ENCODE measurements around the gene PRPF6. TPM values are rescaled to one million over a fixed set of nuclear protein-coding genes. Genes with fewer than 3 reads are reported as not detected.

The PRPF6 gene
- polyA plus RNA-seq, 3 donors: 29.1 to 47.7 (median 34.5) TPM

GRCh38 chr20:64078934-64079272, 98.0 kb downstream of the PRPF6 start:
- Histone ChIP-seq H3K27ac (ENCODE audit: low read depth in 1 of 2, low read length in 2 of 2) (peak overlapping the region; percentile 81 to 86), H4K20me1 (ENCODE audit: insufficient read depth, low read length) (peaks cover 88% of the 10 kb centered on the region), H3K4me3 (replicated peaks in 1 of 3; ENCODE audit: low read depth in 2 of 3, low read length in 3 of 3) (peak overlapping the region; percentile 78 to 100 (median 84)), H3K9ac (ENCODE audit: insufficient read depth, low read length, poor library complexity, severe bottlenecking) (peak overlapping the region; percentile 88), H3K4me1 (ENCODE audit: control insufficient read depth in 1 of 2, insufficient read depth in 2 of 2, low read length in 2 of 2) (peaks cover 50 to 77% of the 10 kb centered on the region in 2 donors), H2AFZ (ENCODE audit: insufficient read depth, low read depth, low read length, poor library complexity, severe bottlenecking) (peak overlapping the region; percentile 54), H3K27me3 (ENCODE audit: control insufficient read depth in 2 of 2, insufficient read depth in 2 of 2, low read length in 2 of 2) (no peaks in the 10 kb centered on the region), H3K4me2 (replicated peaks; ENCODE audit: extremely low read depth, low read length, poor library complexity, severe bottlenecking) (peak overlapping the region; percentile 92), H3K36me3 (replicated peaks in 1 of 2; ENCODE audit: control insufficient read depth in 1 of 2, insufficient read depth in 2 of 2, low read length in 2 of 2) (peaks cover 24% of the 10 kb centered on the region in 2 donors), H3K9me3 (replicated peaks in 1 of 2; ENCODE audit: control insufficient read depth in 1 of 2, insufficient read depth in 1 of 2, low read length in 2 of 2) (no peaks in the 10 kb centered on the region), H3K79me2 (ENCODE audit: insufficient read depth, low read length) (peaks cover 82% of the 10 kb centered on the region)
- no peak for DNase-seq
- intact Hi-C loops (cut with micrococcal nuclease): loop anchor here (1.0 to 2.0 kb wide), 2 partner anchors 16 kb away; partner anchors contain the start of gene TCEA2 (in 2 of the 2)
- H3K27ac Mint-ChIP-seq: peak overlapping the region; percentile 89 to 94 (median 93)
- no peak for TF ChIP-seq CTCF (IDR thresholded peaks at IDR 0.05)
- peaks cover 4 to 6% (median 5%) of the 10 kb centered on the region in 3 donors for H3K27me3 Mint-ChIP-seq (ENCODE audit: low read depth in 3 of 3)
- 0% methylated on average over 3 of the region's 4 CpGs for WGBS (ENCODE audit: insufficient coverage)
- peaks cover 51% of the 10 kb centered on the region for H3K4me1 Mint-ChIP-seq
- H3K36me3 Mint-ChIP-seq: peaks cover 19 to 30% of the 10 kb centered on the region in 2 donors
- H3K4me3 Mint-ChIP-seq: peak overlapping the region; percentile 95 to 97
- no peaks in the 10 kb centered on the region for H3K9me3 Mint-ChIP-seq

- Histone ChIP-seq H3K4me2 (replicated peaks; ENCODE audit: extremely low read depth, low read length, poor library complexity, severe bottlenecking) (peak within 1 kb of the TSS; percentile 97), H3K27me3 (ENCODE audit: control insufficient read depth in 2 of 2, insufficient read depth in 2 of 2, low read length in 2 of 2) (peaks cover under 1 to 4% of the 10 kb centered on the region in 2 donors), H3K4me3 (replicated peaks in 1 of 3; ENCODE audit: low read depth in 2 of 3, low read length in 3 of 3) (peak within 1 kb of the TSS; percentile 84 to 100 (median 88)), H2AFZ (ENCODE audit: insufficient read depth, low read depth, low read length, poor library complexity, severe bottlenecking) (peak within 1 kb of the TSS; percentile 69), H3K27ac (ENCODE audit: low read depth in 1 of 2, low read length in 2 of 2) (peak within 1 kb of the TSS; percentile 81 to 87), H3K9me3 (replicated peaks in 1 of 2; ENCODE audit: control insufficient read depth in 1 of 2, insufficient read depth in 1 of 2, low read length in 2 of 2) (no peaks in the 10 kb centered on the region), H4K20me1 (ENCODE audit: insufficient read depth, low read length) (peaks cover 88% of the 10 kb centered on the region), H3K79me2 (ENCODE audit: insufficient read depth, low read length) (peaks cover 77% of the 10 kb centered on the region), H3K36me3 (replicated peaks in 1 of 2; ENCODE audit: control insufficient read depth in 1 of 2, insufficient read depth in 2 of 2, low read length in 2 of 2) (peaks cover 18 to 19% of the 10 kb centered on the region in 2 donors), H3K4me1 (ENCODE audit: control insufficient read depth in 1 of 2, insufficient read depth in 2 of 2, low read length in 2 of 2) (peaks cover 54 to 77% of the 10 kb centered on the region in 2 donors), H3K9ac (ENCODE audit: insufficient read depth, low read length, poor library complexity, severe bottlenecking) (peak within 1 kb of the TSS; percentile 88)
- Mint-ChIP-seq H3K36me3 (peaks cover 17 to 27% of the 10 kb centered on the region in 2 donors), H3K27me3 (ENCODE audit: low read depth in 3 of 3) (peaks cover 7 to 10% (median 8%) of the 10 kb centered on the region in 3 donors), H3K9me3 (peaks cover 0 to 2% (median 0%) of the 10 kb centered on the region in 7 donors), H3K4me1 (peaks cover 54% of the 10 kb centered on the region), H3K4me3 (peak within 1 kb of the TSS; percentile 95 to 97), H3K27ac (peak within 1 kb of the TSS; percentile 89 to 95 (median 93))
- peak; percentile 89 to 94 (median 91) for DNase-seq
- no peak for TF ChIP-seq CTCF (IDR thresholded peaks at IDR 0.05)
- WGBS (ENCODE audit: insufficient coverage): under 1% methylated on average over 65 of the region's 73 CpGs
- intact Hi-C loops (cut with micrococcal nuclease): loop anchor here (1.0 to 5.0 kb wide), 4 partner anchors 16 to 173 kb away; partner anchors contain the start of gene TCEA2 (in 2 of the 2)
Measured at GRCh38 chr20:64079273-64080012, 98.5 kb downstream of the PRPF6 start, which contains the start of gene RGS19. RGS19 (minus strand) TSS chr20:64079518; CDS start chr20:64076886, 2,632 bp downstream.

Measured in CD14-positive monocyte (primary cell).